ENCODE data around the gene RAPGEF1.

Gene RAPGEF1

GRCh38 chr9:131618071-131618479 is 121.8 kb downstream of the RAPGEF1 start:
- no peak for DNase-seq

- DNase-seq, result no peak
Measured at GRCh38 chr9:131617611-131618010, 122.3 kb downstream of the RAPGEF1 start.

DNA sequence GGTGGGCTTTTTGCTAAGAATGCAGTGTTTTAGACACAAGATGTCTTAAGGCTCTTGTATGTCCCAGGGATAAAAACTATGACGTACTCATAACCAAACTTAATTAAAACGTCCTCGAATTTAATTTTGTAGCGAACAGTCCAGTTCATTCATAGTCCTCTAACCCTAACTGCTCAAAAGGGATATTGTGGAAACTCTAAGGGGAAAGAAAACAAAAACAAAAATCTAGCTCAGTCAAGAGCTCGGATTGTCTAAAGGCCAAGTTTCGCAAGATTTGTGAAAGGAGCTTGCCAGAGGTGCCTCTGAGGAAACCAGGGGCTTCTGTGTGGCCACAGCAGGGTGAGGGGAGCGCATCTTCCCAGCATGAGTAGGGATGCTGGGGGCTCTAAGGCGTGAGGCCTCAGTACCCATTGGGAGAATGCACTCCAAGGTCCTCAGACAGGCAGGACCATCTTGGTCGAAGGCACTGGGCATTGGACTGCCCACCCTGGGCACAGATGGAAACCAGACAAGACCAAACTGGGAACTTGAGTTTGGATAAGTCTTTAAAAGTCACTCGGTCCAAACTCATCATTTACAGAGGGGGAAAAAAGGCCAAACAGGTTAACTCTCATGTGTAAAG is 122.8 kb downstream of the RAPGEF1 start:
- no peak for DNase-seq

- no peak for DNase-seq
Measured at GRCh38 chr9:131614340-131614915, 125.4 kb downstream of the RAPGEF1 start.

DNA sequence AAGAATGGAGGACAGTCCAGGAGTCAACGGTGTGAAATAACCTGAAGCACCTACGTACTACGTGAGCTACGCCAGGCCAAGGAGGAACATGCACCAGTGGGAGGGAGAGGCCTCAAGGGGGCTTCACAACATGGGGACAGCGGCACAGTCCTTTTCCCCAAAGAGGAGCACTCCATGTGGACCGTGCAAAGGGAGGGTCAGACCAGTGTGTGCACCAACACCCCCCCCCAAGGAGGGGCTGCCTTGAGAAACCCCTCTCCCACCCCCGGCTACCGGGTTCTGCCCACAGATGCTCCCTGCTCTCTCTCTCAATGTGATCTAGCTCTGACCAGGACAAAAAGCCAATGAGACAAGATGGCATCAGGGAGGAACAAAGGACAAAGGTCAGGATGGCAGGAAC is 126.0 kb downstream of the RAPGEF1 start:
- DNase-seq, result no peak

GRCh38 chr9:131612851-131613250 is 127.0 kb downstream of the RAPGEF1 start:
- DNase-seq, result no peak

- no peak for DNase-seq
Measured at GRCh38 chr9:131611586-131612315, 128.1 kb downstream of the RAPGEF1 start.

- DNase-seq, result no peak
Measured at GRCh38 chr9:131610231-131610761, 129.6 kb downstream of the RAPGEF1 start.

- no peak for DNase-seq
Measured at GRCh38 chr9:131609099-131609830, 130.6 kb downstream of the RAPGEF1 start.

- no peak for DNase-seq
Measured at GRCh38 chr9:131608493-131609037, 131.3 kb downstream of the RAPGEF1 start.

DNA sequence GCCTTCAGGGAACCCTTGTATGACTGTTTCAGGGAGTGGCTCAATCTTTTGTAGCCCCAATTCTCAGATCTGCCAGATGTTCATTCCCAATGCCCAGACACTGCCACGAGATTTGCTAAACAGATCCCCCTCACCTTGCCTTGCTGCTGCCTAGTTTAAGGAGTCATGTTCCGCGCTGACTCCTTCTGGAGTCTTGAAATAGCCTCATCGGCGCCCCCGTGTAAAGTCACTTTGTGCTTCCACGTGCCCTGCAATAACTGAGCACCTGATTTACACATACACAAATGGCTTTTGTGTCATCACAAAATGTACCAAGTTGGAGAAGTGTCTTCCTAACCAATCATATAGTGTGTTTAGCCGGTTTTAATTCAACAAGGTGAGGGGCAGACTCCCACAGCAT is 132.3 kb downstream of the RAPGEF1 start:
- DNase-seq, result no peak

DNA sequence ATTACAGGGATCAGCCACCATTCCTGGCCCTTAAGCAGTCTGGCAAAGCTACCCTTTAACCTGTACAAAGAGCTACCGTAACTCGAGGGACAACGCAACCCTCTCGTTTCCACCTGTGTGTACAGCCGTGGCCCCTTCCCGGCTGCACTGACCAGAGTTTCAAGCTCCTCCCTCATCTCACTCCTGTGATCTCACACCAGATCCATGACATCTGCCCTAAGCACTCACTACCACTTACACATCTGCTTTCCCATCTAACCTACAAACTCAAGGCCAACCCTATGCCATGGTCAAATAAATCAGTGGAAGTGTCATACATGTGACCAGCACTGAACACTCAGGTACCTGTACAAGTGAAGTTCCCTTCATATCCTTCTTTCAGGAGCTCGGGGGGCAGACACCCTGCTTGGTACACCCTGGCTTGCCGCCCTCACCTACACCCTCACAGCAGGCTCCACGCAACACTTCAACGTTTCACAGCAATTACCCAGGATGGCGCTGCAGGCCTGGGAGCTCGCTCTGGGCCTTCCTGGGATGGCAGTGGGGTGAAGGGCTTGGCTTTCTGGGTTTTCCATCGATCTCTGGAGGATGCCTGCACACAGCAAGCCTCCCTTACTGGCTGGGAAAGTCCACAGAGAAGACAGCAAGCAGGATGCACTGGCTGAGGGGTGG is 132.8 kb downstream of the RAPGEF1 start:
- DNase-seq, result no peak

DNA sequence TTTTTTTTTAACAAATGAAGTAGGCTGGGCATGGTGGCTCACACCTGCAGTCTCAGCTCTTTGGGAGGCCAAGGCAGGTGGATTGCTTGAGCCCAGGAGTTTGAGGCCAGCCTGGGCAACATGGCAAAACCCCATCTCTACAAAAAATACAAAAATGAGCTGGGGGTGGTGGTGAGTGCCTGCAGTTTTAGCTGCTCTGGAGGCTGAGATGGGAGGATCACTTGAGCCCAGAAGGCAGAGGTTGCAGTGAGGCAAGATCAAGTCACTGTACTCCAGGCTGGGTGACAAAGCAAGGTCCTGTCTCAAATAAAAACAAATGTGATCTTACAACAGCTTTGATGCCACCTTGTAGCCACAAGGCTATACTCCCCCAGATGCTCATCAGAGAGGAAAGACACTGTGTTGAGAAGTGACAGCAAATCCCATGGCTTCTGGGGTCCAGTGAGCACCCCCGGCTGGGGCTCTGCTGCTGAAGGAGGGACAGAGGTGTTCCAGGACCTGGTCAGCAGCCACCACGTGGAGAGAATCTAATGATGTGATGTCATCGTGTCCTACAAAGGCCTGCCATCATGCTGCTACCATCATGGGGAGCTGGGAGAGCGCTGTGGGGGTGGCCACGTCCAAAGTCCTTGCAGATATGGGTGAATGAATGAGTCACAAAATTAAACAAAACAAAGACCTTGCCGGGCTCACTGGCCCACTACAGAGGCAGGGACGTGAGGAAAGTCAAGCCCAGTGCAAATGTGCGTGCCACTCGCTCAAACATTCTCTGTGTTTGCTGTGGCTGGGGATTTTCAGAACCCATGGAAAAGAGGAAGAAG is 133.9 kb downstream of the RAPGEF1 start:
- no peak for DNase-seq

DNA sequence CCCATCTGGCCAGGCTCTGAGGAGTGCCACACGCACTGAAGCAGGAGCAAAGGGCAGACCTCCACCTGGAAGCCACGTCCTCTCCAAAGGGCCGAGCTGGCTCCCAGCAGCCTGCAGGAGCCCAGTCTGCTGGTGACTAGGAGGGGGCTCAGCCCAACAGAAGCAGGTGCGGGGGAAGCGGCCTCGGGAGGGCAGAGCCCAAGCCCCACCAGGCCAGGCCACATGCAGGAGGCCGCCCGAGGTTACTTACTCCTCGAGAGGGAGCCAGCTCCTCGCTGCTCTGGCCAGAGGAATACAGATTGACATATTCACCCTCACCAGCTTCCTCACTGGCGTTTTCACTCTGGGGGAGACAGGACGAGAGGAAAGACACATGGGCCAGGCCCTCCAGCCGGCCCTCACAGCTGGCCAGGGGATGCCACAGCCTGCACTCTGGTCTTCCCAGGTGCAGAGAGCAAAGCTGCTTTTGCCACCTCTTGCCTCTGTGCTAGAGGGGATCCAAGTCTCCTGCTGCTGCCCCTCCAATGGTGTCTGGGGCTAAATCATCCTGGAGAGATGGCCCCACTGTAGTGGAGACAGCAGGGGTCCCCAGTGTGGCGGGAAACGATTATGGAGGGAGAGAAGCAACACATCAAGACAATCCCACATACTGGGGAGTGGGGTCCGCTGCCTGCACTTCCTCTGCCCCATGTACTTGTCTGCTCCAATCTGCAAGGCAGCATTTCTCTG is 136.0 kb downstream of the RAPGEF1 start:
- no peak for DNase-seq

DNA sequence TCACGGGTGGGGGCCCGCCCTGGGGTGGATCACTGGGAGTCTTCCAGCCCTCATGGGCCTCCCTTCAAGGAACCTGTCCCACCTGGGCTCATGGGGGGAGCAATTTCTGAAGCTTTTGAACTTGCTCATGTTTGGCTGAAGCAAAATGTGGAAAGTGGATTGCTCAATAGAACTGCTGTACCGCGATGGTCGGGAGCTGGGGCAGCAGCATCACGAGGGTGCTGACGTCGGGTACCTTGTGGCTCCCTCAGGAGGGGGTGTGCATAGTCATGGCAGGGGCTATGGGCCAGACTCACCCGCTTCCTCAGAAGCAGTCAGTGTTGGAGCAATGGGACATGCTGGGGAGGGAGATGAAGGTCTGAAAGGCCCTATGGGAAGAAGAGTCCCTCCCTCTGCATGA is 136.7 kb downstream of the RAPGEF1 start:
- no peak for DNase-seq

DNA sequence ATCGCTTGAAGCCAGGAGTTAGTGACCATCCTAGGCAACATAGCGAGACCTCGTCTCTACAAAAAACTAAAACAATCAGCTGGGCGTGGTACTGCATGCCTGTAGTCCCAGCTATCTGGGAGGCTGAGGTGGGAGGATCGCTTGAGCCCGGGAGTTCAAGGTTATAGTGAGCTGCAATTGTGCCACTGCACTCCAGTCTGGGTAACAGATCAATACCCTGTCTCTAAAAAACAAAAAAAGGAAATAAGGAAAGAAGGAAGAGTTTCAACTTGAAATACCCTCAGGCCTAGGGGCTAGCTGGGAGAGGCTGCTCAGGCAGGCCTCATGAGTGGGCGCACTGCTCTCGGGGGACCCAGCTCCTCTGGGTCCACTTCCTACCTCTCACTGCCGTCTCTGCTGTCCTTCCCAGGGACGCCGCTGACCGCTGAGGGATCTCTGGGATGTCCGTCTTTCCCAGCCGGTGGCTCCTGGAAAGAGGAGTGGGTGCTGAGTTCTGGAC is 138.1 kb downstream of the RAPGEF1 start:
- DNase-seq, result no peak

GRCh38 chr9:131598121-131598520 is 141.8 kb downstream of the RAPGEF1 start:
- no peak for DNase-seq

GRCh38 chr9:131597246-131597645 is 142.6 kb downstream of the RAPGEF1 start:
- no peak for DNase-seq

- no peak for DNase-seq
Measured at GRCh38 chr9:131596430-131596743, 143.5 kb downstream of the RAPGEF1 start.

GRCh38 chr9:131595696-131596429 is 144.0 kb downstream of the RAPGEF1 start:
- DNase-seq, result no peak

All from activated naive CD4-positive, alpha-beta T cell treated with anti-CD3 and anti-CD28 coated beads, Interleukin-2, amount 50 U/mL, for 16 hours (primary cell).